Central memory CD4-positive, alpha-beta T cell (primary cell): ENCODE data around the gene GLI3.

Experiments
- DNase-seq: peaks from one replicate; pipeline ENCODE4 v3.0.0; 2022

Gene GLI3

GRCh38 chr7:42100156-42100508 is 136.9 kb downstream of the GLI3 start:
- no peak for DNase-seq

- DNase-seq, result no peak
These were observed 137.4 kb downstream of the GLI3 start for GRCh38 chr7:42099470-42100155.

DNA sequence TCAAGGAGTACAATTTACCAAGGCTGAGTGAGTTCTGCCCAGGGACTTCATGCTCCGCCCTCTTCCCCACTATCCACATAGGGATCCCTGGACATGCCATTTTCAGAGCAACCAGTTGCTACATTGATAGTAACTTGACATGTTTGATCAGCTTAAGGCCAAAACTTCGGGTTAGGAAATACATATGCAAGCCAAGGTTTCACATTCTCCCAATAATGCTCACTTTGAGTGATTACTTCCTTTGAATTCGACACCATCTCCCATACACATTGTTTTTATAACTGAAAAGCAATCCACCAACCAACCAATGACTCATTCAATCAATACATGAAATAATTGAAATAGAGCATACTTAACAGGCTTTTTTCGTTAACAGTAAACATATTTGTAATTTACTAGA is 137.9 kb downstream of the GLI3 start:
- no peak for DNase-seq

DNA sequence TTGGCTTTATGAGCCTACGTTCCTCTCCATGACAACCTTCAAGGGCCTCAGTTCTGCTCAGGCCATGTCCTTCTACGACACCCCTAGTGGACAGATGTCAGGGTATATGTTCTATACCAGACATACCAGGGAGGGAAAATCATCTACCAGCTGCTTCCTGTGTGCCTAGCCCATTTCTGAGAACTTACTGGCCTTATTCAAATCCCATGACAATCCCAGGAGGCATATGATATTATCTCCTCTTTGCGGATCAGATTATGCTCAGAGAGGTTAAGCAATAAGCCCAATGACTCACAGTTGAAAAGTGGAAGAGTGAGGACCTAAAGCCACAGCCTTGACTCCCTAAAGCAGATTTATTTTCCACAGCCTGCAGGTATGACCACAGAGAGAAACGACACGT is 139.3 kb downstream of the GLI3 start:
- no peak for DNase-seq

GRCh38 chr7:42096681-42097561 is 140.1 kb downstream of the GLI3 start:
- no peak for DNase-seq

DNA sequence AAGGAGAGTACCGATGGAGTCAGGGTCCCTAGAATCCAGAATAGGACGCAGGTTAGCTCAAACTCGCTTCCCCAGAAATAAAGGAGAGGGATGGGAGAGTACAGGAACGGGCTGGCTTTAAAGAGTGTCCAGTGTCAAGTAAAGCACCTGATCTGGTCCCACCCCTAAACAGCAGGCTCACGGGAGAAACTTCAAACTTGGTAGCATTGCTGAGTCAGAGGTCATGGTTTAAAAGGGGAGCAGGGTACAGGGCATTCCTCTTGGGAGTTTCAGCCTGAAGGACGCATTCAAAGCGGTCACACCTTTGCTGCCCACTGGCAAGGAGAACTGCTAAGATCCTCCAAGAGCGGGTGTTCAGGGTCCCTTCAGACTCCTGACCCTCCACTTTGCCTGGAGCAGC is 140.7 kb downstream of the GLI3 start:
- DNase-seq, result no peak

DNA sequence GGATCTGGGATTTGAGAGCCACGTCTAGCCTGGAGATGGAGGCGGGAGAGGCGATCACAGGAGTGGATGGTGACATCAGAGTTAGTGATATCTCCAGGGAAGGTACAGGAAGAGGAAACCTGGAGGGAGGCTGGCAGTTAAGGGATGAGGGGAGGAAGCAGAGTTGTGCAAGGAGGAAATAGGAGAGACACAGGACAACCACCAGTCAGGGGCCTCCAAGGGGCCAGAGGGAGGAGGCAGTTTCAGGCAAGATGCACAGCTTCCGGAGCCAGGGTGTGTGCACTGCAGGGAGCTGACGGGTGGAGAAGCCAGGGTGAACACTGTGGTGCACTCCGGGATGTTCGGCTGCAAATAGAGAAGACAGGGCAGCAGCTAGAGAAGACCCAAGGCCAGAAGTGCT is 141.2 kb downstream of the GLI3 start:
- no peak for DNase-seq

GRCh38 chr7:42093349-42093905 is 143.6 kb downstream of the GLI3 start:
- DNase-seq, result no peak

DNA sequence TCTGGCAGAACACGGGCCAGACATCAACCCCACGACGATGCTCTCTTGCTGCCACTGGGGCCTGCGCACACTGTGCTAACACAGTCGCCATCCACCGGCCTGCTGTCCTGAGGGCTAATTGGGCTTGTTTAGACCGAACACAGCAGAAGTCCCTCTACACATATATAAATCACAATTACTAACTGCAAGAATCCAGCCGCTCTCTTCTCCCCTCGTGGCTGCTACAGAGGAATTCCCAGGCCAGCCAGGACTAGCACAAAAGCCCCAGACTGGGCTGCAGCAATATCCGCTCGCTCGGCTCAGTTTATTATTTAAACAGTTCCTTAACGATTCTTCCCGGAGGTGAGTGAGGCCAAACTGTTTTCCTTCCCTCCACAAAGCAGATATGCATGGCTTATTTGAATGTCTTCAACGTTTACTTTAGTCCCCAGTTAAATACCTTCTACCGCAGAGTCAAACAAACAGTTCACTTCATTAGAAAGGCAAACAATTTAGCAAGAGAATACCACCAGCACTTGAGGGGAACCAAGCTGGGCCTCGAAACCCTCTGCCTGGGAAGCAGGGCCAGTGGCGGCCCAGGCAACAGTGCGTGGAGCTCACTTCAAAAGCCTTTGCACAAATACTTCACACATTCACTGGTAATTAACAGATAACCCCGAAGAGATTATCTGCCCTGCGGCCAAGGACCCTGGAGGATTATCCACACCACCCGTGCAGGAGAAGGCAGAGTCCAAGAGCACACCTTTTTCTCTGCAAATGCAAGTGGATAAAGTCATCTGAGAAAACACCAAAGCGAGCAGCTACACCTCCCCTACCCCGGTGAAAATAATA is 145.3 kb downstream of the GLI3 start:
- DNase-seq, result no peak

GRCh38 chr7:42090806-42091205 is 146.2 kb downstream of the GLI3 start:
- DNase-seq, result no peak

DNA sequence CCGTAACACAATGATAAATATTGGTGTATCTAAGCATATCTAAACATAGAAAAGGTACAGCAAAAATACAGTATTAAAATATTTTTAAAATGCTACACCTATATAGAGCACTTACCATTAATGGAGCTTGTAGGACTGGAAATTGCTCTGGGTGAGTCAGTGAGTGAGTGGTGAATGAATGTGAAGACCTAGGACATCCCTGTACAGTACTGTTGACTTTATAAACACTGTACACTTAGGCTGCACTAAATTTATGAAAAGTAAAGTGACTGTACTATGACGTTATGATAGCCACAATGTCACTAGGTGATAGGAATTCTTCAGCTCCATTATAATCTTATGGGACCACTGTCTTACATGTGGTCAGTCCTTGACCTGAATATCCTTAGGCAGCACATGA is 147.0 kb downstream of the GLI3 start:
- no peak for DNase-seq

- no peak for DNase-seq
These were observed 149.4 kb downstream of the GLI3 start for GRCh38 chr7:42087616-42088015.

GRCh38 chr7:42085531-42085930 is 151.5 kb downstream of the GLI3 start:
- DNase-seq, result no peak

GRCh38 chr7:42084263-42084662 is 152.7 kb downstream of the GLI3 start:
- DNase-seq, result no peak

GRCh38 chr7:42083284-42083683 is 153.7 kb downstream of the GLI3 start:
- no peak for DNase-seq

DNA sequence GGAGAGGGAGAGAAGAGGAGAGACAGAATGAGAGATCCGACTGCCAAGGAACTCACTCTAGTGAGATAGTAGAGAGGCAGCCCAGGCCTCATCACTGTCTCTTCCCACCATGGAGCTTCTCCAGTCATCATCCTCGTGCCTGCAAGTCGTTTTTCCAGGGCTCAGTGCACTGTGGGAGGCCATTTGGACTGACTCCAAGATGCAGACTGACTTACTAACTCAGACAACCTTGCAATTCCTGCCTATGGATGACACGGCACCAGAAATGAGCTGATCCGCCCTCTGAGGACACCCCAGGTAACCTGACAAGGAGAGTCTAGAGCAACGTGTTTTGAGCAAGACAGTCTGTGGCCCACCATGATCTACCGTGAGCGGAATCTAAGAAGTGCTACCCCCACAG is 154.9 kb downstream of the GLI3 start:
- no peak for DNase-seq

DNA sequence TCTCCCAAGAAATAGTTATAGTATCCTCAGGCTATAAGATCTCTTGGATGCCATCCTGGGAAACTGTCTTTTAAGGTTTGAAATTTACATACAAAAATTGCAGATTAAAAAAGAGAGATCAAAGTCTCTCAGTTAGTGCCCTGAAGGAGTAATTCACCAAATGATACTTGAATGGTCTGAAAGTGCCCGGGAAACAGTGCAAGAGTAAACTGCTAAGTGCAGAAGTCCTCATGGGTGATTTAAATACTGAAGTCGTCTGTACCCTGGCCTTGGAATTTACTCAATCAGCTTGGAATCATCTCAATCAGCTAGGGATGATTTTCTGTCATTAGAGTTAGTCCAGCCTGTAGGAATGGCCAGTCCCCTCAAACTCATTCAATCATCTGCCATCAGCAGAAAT is 155.3 kb downstream of the GLI3 start:
- no peak for DNase-seq

DNA sequence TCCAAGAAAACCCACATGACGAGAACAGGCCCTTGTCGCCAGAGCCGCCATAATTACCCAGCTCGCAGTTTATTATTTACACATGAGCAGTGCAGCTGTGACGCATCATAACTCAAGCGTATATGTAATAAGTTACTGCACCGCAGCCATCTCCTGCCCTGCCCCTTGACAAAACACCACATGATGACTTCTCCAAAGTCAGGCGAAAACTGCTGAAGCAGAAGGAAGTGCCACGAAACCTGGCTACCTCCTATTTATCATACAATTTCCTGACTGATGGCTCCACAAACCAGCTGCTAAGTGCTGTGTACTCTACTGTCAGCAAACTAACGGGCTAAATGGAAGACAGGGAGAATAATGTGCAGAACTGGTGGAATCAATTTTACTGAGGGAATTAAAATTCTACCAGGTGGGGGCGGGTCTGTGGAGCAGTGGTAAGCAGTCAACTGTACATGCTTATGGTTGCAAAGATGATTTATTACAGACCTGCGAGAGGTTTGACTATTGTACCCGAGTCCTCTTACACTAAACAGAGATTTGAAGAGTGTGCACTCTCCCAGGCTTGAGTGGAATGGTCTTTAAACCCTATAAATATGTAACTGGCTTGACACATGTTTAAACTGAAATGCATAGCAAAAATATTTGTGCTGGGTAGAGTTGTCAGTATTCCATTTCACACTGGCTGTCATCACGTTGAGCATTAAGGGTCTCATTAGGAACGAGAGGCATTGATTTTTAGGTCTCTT is 156.0 kb downstream of the GLI3 start:
- no peak for DNase-seq

GRCh38 chr7:42077271-42078135 is 159.5 kb downstream of the GLI3 start:
- no peak for DNase-seq

DNA sequence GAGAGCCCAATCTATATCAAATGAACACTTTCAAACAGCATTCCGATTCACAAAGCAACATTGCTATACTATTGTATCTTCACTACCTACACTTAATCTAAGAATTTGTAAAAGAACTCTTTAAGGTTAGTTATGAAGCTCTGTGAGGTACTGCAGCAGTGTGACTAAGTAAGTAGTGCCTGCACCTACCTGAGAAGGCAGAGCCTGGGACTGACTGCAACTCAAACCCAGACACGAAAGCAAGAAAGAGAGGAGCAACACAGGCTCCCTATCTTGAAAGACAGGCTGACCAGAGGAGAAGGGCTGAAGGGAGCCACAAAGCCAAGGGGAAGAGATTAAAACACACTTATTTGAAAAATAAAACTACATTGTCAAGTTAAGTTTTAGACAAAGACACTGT is 160.1 kb downstream of the GLI3 start:
- no peak for DNase-seq

DNA sequence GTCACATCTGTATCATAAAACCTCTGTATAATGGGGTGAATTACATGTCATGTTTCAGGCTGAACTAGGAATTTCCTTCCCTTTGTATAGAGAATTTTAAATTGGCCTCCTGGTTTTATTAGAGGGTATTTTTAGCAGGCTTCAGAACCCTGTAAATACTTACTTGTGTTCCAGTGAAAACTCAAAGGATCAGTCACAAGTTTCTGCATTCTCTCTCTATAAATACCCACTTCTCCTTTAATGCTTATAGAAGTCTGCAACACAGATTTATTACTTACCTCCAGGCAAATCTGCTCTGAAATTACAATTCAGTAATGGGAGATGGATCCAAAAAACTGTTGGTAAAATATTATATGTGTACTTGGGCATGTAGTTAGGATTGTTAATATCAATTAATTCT is 161.6 kb downstream of the GLI3 start:
- no peak for DNase-seq

- DNase-seq, result no peak
These were observed 162.9 kb downstream of the GLI3 start for GRCh38 chr7:42074076-42074475.
